GM21423 (cell line): ENCODE results near the gene RERGL.
"Not testable (repeated sequence)": the region's sequence is repeated elsewhere in the genome, so short reads cannot be mapped to it uniquely, and the experiment has no call there.

ENCODE experiments used
- ATAC-seq: cut with Tn5 transposase; IDR thresholded peaks from one replicate; pipeline ENCODE4 v1.9.1; 2021; ENCODE audit warnings: mild to moderate bottlenecking, moderate library complexity; ENCODE audit not compliant: unreplicated experiment

RERGL gene, protein sequence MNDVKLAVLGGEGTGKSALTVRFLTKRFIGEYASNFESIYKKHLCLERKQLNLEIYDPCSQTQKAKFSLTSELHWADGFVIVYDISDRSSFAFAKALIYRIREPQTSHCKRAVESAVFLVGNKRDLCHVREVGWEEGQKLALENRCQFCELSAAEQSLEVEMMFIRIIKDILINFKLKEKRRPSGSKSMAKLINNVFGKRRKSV

DNA sequence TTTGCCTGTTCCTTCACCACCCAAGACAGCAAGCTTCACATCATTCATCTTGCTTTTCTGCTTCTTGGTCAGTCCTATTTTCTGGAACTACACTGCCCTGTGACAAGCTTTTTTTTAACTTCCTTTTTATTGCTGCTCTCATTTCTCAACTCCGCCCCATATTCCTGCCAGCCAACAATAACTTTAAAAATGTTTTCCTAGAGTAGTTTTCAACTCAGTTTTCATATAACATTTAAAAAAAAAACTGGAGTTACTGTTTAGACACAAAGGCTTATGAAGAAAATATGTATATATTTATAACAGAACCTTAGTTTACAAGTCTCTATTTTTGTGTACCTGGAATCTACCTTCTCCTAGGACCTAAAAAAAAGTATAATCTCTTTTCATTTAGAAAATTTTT, at the start of gene RERGL:
Gene RERGL, minus strand, starts transcription at position 101 of the 400 bp plus-strand sequence. Its CDS starts 53 bp downstream, at position 48.
- ATAC-seq = no peak

DNA sequence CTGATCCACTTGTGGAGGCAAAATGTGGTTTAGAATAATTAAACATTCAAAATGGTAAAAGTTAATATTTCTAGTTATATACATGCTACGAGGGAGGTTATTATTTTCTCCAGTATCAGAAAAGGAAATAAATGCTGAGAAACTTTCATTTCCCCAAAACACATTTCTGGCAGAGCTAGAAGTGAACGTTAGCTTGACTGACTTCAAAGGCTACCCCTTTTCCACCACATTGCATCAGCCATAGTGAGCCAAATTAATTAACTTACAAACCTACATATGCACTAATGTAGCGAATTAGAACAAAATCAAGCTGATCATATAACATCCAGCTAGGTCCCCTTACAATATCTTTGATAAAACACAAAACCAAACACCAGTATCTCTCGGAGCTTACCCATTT, 49.3 kb upstream of the RERGL start:
- no peak for ATAC-seq

DNA sequence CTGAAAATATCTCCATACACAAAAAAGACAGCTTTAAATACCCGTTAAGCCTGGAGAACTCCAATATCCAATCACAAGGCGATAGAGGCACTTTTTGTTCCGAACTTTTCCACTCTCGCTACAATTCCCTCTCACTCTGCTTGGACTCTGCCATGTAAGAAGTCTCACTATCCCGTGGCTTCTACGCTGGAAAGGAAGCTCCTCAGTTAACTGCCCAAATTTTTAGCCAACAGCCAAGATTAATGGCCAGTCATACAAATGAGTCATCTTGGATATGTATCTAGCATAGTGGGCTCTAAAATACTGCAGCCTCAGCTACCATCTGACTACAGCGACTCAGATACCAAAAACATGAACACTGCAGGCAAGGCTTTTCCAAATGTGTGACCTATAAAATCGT, 45.5 kb upstream of the RERGL start:
- ATAC-seq = no peak

DNA sequence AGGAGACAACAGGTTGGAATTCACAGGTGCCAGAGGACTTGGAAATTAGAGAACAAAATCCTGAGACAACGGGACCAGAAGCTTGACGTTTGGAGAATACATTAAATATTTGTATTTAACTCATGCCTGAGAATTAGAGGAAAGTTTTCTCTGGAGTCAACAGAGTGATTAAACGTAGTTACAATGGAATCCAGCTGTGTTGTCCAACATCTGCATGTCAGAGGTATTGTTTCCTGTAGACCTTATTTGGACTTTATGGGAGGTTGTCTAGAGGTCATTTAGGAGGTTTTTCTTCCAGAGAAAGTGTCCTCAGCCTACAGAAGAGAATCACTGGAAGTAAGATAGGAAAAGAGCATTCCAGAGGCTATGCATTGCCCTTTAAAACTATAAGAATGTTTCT, 45.1 kb upstream of the RERGL start:
- ATAC-seq = no peak

DNA sequence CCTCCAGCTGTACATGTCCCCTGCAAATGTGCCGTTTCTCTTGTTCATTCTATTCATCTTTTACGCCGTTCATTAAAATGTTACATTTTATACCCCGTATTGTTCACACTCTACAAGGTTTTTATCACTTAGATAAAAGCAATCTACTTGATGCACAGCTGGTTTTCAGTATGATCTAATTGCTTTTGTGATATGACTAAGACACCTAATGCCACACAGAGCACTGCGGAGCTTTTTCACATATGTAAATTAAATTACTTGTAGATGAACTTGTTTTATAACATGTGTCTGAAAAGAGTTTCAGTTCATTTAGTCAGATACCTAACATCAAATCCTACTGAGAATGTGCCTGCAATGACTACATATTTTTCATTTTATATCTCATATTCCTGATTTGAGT, 40.9 kb upstream of the RERGL start:
- ATAC-seq = no peak

DNA sequence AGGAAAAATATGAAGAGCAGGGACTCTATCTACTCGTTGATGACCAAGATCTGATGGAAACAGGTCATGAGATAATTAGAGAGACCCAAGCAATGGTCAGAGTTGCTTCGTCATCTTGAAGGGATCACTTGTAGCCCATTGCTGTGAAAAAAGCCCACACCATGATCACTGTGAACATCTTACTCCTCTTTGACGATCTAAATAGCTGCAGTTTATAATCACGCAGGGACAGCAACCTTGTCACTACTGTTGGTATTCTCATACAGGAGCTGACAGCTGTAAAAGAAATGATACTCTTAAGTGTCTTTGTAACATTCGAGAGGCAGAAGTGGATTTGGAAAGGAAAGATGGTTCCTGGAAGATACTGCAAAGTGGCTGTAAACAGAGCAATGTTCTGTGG, 33.7 kb upstream of the RERGL start:
- ATAC-seq = no peak

DNA sequence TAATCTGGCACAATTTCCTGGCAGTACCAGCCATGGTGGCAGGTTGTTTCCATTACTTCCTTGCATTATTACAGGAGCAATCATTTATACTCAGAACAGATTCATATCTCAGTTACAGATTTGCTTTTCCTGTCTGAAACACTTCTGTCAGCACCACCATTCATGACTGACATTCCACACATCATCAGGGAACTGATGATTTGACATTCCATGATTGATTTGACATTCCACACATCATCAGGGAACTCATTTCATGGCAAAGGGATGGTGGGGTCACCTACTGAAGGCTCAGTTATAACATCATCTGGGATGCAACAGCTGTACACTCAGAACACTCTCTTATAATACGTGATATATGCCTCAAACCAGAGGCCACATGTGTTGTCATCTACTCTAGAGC, 30.9 kb upstream of the RERGL start:
- ATAC-seq = no peak

DNA sequence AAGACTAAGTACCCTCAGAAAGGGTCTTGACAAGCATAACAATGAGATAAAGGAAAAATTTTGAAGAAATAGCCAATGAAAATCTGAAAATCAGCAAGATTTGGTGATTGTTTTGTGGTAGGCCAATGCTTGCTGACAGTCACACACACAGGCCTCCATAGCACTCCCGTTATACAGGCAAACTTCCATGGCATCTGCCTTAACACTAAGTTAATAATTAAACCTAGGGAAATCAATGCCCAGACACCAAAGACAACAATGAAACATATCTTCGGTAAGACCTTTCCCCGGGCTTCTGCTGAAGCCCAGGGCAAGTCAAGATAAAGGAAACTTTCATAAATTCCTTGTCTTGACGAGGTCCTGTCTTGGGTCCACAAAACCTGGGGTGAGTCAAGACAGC, 18.6 kb upstream of the RERGL start:
- no peak for ATAC-seq

DNA sequence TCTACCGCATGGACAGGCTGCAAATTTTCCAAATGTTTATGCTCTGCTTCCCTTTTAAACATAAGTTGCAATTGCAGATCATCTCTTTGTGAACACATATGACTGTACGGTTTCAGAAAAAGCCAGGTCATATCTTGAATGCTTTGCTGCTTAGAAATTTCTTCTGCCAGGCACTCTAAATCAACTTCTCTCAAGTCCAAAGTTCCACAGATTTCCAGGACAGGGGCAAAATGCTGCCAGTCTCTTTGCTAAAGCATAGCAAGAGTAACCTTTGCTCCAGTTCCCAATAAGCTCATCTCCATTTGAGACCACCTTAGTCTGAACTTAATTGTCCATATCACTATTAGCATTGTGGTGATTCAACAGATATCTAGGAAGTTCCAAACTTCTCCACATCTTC, 13.6 kb upstream of the RERGL start:
- ATAC-seq = no peak

DNA sequence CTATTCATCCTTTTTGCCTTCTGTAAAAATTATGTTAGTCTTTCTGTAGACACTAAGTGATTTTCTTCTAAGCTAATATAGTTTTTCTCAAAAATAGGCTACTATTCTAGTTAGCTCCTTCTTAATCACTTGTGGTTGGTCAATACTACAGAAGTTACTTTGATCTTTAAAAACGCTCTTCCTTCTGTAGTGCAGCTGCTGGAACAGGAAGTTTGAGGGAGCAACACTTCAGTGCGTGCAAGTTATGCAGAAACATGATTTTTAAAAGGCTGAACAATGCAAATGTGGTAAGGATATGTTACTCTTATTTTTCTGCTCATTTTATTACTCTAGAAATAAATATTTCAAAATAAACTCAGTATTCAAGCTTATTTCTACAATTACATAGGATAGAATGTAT, 11.1 kb upstream of the RERGL start:
- ATAC-seq = no peak

DNA sequence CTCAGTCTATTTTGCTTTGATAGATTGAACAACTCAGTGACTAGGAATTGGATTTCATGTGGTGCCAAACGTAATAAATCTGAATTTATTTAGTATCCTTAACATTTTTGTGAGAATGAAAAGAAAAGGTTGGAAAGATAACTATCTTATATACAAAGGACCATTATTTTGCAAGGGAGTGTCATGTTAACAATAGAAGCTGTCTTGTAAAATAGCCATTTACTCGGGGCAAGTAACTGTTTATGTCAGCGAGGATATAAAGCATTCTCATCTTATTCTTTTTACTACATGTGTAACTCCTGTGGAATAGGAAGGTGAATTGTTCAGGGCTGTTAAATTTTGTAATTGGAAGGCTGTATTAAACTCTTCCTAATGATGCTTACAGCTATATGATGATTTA, 5.9 kb downstream of the RERGL start:
- ATAC-seq = no peak

DNA sequence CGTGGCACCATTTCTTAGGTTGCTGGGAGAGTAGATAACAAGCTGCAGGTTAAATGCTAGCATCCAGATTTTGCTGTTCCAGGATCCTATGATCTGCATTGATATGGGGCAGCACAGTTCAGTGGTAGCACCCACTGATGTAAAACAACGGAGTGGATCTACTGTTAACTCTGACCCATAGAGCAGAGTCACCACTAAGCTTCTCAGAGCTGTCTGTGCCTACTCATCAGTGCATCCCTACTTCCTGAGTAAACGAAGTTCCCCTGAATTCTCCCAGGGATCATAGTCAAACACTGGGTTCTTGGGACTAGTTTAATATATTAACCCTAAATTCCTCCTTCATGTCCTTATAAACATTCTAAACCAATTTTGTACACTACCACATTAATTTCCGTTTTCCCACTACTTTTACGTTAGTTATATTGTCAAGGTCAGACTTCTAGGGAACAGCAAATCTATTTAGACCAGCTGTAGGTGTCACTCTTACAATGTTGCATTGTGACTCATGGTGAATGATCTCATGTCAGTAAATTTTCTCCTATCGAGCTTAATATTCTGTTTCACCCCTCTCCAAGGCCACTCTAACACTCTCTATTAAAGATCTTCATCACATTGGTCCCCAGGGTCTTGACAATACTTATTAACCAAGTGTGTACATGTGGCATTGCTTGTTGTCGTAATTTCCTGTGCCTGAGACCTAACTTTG, 10.3 kb downstream of the RERGL start:
- no peak for ATAC-seq

DNA sequence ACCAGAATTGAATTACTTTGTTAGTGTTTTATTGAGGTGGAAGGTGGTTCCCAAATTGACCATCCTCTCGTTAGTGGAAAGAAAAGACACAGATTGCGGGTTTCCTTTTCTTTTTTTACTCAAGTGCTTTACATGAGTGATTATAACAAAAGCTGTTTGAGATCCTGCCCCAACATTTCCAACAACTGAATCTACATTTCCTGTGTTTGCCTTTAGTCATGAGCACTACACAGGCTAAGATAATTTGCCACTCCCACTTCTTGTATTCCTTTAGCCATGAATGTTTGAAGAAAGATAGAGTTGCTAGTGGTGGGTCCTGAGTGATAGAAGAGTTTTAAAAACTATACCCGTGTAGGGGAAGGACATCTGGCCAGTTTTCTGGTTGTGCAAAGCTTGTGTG, 16.0 kb downstream of the RERGL start:
- no peak for ATAC-seq

DNA sequence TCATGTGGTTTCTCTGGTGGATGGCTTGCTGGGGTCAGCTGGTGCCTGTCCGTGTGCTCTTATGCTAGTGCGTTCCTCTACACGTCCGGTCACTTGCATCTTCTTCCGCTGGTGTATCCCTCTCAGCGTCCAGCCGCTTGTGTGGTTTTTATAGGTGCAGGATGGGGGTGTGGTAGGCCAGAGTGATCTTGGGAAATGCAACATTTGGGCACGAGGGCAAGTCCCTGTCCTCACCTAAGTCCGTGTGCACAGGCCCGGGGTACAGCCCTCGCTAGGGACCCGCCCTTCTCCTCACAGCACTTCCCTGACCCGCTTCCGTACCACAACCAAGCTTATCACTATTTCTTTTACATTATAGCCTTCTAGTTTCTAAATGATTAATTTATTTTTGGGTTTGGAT, 17.3 kb downstream of the RERGL start:
- ATAC-seq = no peak

DNA sequence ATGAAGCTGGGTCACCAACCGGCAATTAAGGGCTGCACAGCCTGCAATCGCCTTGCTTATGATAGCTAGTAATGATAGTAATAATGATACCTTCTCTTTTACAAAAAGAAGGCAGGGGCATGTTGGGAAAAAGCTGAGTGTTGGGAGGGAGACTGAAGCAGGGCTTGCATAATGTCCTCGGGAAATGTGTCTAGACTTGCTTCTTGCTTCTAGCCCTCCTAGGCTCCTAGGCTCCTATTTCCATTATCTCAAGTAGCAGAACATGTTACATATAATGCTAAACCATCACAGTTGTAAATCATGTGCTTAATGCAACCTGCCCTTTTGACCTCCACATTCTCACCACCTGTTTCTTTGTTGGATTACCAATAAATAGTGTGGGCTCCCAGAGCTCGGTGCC, 18.7 kb downstream of the RERGL start:
- ATAC-seq = no peak

DNA sequence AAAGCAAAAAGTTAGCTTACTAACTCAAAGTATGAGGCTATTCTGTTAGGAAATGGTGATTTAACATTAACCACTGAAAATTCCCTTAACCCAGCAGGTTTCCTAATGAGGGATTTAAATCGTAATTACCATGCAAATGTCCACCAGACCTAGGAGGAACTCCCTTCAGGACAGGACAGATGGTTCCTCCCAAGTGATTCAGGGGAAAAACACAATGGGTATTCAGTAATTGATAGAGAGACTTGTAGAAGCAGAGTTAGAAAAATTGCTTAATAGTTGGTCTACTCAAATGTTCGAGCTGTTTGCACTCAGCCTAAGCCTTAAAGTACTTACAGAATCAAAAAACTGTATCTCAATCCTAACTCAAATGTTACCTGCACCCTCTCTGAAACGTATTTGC, 21.6 kb downstream of the RERGL start:
- ATAC-seq = no peak

DNA sequence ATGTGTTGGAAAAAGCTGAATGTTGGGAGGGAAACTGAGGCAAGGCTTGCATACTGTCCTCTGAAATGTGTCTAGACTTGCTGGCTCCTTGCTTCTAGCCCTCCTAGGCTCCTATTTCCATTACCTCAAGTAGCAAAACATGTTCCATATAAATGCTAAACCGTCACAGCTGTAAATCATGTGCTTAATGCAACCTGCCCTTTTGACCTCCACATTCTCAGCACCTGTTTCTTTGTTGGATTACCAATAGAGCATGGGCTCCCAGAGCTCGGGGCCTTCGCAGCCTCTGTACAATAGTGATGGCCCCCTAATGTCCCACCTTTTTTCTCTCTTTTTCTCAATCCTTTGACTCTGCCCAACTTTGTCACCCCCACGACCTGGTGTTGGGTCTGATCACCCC, 23.3 kb downstream of the RERGL start:
- ATAC-seq = no peak

DNA sequence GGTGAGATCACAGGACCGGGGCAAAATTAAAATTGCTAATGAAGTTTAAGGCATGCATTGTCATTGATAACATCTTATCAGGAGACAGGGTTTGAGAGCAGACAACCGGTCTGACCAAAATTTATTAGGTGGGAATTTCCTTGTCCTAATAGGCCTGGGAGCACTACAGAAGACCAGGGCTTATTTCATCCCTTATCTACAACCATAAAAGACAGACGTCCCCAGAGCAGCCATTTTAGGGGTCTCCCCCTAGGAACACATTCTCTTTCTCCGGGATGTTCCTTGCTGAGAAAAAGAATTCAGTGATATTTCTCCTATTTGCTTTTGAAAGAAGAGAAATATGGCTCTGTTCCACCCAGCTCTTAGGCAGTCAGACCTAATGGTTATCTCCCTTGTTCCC, 27.1 kb downstream of the RERGL start:
- ATAC-seq = not testable (repeated sequence)

DNA sequence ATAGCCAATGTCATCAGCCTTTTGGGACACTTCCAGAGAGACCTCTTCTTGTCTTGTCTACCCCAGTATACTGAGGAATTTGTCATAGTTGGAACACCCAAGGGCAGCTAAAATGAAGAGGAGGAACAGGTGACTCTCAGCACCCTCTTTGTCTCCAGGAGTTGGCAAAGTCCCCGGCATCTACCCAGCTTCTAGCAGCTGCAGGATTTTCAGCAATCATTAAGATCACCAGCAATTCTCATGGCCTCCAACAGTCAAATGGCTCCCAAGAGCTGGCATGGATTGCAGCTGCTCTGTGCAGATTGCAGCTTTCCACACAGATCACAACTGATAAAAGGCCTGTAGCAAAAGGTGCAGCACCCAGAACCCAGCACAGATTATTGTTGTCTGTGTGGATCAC, 32.9 kb downstream of the RERGL start:
- ATAC-seq = no peak

DNA sequence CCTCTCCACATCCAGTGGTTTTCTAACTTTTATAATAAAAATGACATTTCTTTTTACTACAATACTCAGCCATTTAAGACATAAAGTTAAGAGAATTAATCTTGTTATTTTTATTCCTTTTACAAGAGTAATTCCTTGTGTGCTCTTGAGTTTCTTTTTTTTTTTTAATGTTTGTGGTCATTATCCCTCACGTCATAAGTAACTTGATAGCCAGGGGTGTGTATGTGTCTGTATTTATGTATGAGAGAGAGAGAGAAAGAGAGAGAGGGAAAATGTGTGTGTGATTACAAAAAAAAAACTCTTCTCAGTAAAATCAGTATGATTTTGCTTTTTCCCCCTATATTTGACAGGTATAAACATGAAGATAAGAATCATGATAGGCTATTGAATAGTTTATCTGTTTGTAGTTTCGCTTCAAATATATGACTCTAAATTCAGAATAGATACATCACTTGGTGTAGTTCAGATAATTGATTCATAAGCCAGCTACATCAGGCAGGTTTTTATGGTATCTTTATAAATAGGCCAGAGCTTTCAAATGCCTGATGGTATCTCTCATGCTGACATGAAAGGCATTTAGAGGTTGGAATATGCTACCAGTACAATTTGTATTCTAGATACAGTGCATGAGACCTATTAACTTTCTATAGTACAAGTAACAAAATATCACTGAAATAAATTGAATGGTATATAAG, 34.9 kb downstream of the RERGL start:
- ATAC-seq = no peak

DNA sequence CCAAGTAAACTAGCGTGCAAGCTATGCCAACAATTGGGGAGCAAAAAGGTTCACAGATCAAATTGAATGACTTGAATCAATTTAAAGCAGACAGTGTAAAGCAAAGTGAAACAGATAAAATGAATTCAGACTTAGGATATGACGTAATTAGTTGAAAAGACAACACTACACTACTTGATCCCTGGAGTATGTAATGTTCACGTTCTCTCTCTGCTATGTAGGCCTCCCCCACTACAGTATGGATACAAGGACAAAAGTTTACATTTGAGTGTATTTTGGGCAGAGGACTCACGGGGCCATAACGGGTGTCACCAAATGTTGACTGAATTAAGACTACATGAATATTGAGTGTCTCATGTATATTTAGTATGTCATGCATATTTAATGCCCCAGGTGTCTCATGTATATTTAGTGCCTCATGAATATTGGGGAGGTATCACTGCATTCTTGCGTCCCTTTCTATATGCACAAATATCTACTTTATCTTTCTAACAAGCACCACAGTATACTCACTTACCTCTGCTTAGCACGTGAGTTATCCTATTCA, 44.5 kb downstream of the RERGL start:
- ATAC-seq = no peak
